ENCODE data around the gene FAM118A. TPM values are rescaled to one million over a fixed set of nuclear protein-coding genes. Genes with fewer than 3 reads are reported as not detected.
"Not testable (repeated sequence)": the region's sequence is repeated elsewhere in the genome, so short reads cannot be mapped to it uniquely, and the experiment has no call there.

FAM118A gene
- total RNA-seq, 2 experiments from 2014 or later = 159 to 161 TPM

DNA sequence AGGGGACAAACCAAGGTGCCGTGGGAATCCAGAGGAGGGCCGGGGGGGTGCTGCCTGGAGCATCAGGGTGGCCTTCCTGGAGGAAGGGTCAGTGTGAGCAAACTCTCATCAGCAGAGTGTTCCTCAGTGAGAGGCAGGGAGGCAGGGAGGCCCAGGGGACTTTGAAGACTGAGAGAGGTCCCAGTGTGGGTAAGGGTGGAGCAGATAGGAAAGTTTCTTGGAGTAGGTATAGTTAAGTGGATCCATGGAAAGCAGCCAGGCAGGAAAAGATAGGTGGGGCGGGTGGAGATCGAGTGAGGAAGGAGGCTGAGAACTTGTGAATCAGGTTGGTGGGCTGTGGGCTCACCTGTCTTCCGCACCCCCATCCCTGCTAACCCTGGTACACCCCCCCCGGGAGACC is 15.7 kb upstream of the FAM118A start:
- Mint-ChIP-seq H3K4me3 (no peak overlapping the region), H3K9me3 (no peaks in the 10 kb centered on the region), H3K27ac (peak overlapping the region; percentile 53), H3K36me3 (ENCODE audit: low read depth) (no peaks in the 10 kb centered on the region), H3K27me3 (no peaks in the 10 kb centered on the region), H3K4me1 (ENCODE audit: low read depth) (peaks cover 22% of the 10 kb centered on the region)
- no peak for ATAC-seq (ENCODE audit: poor library complexity)
- ChIA-PET CTCF (no interaction called here), POLR2A (no interaction called here)
- no peaks in the 10 kb centered on the region for H3K9me3 ChIP-seq (ENCODE audit: control insufficient read depth in 1 of 2, insufficient read depth in 1 of 2, low read length in 2 of 2)
- no peak overlapping the region for H3K4me3 ChIP-seq (ENCODE audit: low read length)
- H3K36me3 ChIP-seq (ENCODE audit: insufficient read depth, low read length) = no peaks in the 10 kb centered on the region
- TF ChIP-seq, protein P1, sequence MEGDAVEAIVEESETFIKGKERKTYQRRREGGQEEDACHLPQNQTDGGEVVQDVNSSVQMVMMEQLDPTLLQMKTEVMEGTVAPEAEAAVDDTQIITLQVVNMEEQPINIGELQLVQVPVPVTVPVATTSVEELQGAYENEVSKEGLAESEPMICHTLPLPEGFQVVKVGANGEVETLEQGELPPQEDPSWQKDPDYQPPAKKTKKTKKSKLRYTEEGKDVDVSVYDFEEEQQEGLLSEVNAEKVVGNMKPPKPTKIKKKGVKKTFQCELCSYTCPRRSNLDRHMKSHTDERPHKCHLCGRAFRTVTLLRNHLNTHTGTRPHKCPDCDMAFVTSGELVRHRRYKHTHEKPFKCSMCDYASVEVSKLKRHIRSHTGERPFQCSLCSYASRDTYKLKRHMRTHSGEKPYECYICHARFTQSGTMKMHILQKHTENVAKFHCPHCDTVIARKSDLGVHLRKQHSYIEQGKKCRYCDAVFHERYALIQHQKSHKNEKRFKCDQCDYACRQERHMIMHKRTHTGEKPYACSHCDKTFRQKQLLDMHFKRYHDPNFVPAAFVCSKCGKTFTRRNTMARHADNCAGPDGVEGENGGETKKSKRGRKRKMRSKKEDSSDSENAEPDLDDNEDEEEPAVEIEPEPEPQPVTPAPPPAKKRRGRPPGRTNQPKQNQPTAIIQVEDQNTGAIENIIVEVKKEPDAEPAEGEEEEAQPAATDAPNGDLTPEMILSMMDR (IDR thresholded peaks at IDR 0.05) = no peak
- intact Hi-C loops (cut with DNase I, micrococcal nuclease) = loop anchor here in 1 of 2 experiments (10.0 kb wide), 1 partner anchor 61 kb away; no protein-coding TSS in a partner anchor
- no peak overlapping the region for H3K27ac ChIP-seq (ENCODE audit: low read depth in 1 of 2, low read length in 2 of 2)
- no peak for DNase-seq
- peaks cover 38% of the 10 kb centered on the region for H3K4me1 ChIP-seq (ENCODE audit: insufficient read depth, low read length)
- no peaks in the 10 kb centered on the region for H3K27me3 ChIP-seq (ENCODE audit: control insufficient read depth in 1 of 2, insufficient read depth in 2 of 2, low read length in 2 of 2)

- not testable (repeated sequence) for H3K36me3 Mint-ChIP-seq (ENCODE audit: low read depth); H3K4me3 ChIP-seq (ENCODE audit: low read length); H3K36me3 ChIP-seq (ENCODE audit: insufficient read depth, low read length); H3K27me3 Mint-ChIP-seq; H3K4me3 Mint-ChIP-seq; H3K9me3 ChIP-seq (ENCODE audit: control insufficient read depth in 1 of 2, insufficient read depth in 1 of 2, low read length in 2 of 2); H3K9me3 Mint-ChIP-seq; H3K27me3 ChIP-seq (ENCODE audit: control insufficient read depth in 1 of 2, insufficient read depth in 2 of 2, low read length in 2 of 2); H3K27ac ChIP-seq (ENCODE audit: low read depth in 1 of 2, low read length in 2 of 2); ATAC-seq (ENCODE audit: poor library complexity); DNase-seq
- POLR2A ChIA-PET = interaction anchor here (1.0 kb wide), 1 partner anchor 13 kb away, joined by 4 read pairs; no protein-coding TSS in a partner anchor
- intact Hi-C loops (cut with DNase I, micrococcal nuclease) = loop anchor here in 1 of 2 experiments (10.0 kb wide), 1 partner anchor 60 kb away; no protein-coding TSS in a partner anchor
- H3K4me1 ChIP-seq (ENCODE audit: insufficient read depth, low read length) = peaks cover 41% of the 10 kb centered on the region
- Mint-ChIP-seq H3K4me1 (ENCODE audit: low read depth) (peaks cover 27% of the 10 kb centered on the region), H3K27ac (peak overlapping the region; percentile 53)
- CTCF ChIA-PET = interaction anchor here (0.7 kb wide), 1 partner anchor 23 kb away, joined by 3 read pairs; no protein-coding TSS in a partner anchor
Measured at GRCh38 chr22:45295004-45295403, 14.7 kb upstream of the FAM118A start.

DNA sequence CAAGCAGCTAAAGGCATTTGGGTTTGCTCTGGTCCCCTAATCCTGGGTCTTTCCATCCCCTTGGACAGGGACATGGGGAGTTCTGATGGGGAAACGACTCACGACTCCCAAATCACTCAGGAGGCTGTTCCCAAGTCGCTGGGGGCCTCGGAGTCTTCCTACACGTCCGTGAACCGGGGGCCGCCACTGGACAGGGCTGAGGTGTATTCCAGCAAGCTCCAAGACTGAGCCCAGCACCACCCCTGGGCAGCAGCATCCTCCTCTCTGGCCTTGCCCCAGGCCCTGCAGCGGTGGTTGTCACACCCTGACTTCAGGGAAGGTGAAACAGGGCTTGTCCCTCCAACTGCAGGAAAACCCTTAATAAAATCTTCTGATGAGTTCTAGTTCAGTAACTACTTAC is 14.2 kb upstream of the FAM118A start:
- Histone ChIP-seq H3K4me1 (ENCODE audit: insufficient read depth, low read length) (peaks cover 41% of the 10 kb centered on the region), H3K27me3 (ENCODE audit: control insufficient read depth in 1 of 2, insufficient read depth in 2 of 2, low read length in 2 of 2) (no peaks in the 10 kb centered on the region), H3K4me3 (ENCODE audit: low read length) (no peak overlapping the region), H3K36me3 (ENCODE audit: insufficient read depth, low read length) (no peaks in the 10 kb centered on the region), H3K9me3 (ENCODE audit: control insufficient read depth in 1 of 2, insufficient read depth in 1 of 2, low read length in 2 of 2) (no peaks in the 10 kb centered on the region), H3K27ac (ENCODE audit: low read depth in 1 of 2, low read length in 2 of 2) (peak overlapping the region; percentile 1 to 75)
- DNase-seq (no peak), ATAC-seq (ENCODE audit: poor library complexity) (no peak)
- H3K9me3 Mint-ChIP-seq = no peaks in the 10 kb centered on the region
- peak overlapping the region; percentile 86 for H3K27ac Mint-ChIP-seq
- POLR2A ChIA-PET = interaction anchor here (1.0 kb wide), 1 partner anchor 13 kb away, joined by 4 read pairs; no protein-coding TSS in a partner anchor
- H3K36me3 Mint-ChIP-seq (ENCODE audit: low read depth) = no peaks in the 10 kb centered on the region
- H3K4me3 Mint-ChIP-seq = no peak overlapping the region
- CTCF ChIA-PET = interaction anchor here (0.7 kb wide), 1 partner anchor 23 kb away, joined by 3 read pairs; no protein-coding TSS in a partner anchor
- peaks cover 27% of the 10 kb centered on the region for H3K4me1 Mint-ChIP-seq (ENCODE audit: low read depth)
- no peaks in the 10 kb centered on the region for H3K27me3 Mint-ChIP-seq
- intact Hi-C loops (cut with DNase I, micrococcal nuclease) = loop anchor here in 1 of 2 experiments (10.0 kb wide), 1 partner anchor 59 kb away; no protein-coding TSS in a partner anchor
- TF ChIP-seq, protein P1 (IDR thresholded peaks at IDR 0.05) = no peak

Measured in CD4-positive, alpha-beta T cell (primary cell).